H9 (cell line): Measurements from ENCODE around the gene TMEM270. TPM values are rescaled to one million over a fixed set of nuclear protein-coding genes. Genes with fewer than 3 reads are reported as not detected.

Experiments used
- DNase-seq: peaks from one replicate; pipeline ENCODE4 v3.0.0-alpha.2; 2017
- H2AFZ ChIP-seq: one replicate; pipeline ENCODE4 v1.6.1; 2013; ENCODE audit warnings: mild to moderate bottlenecking, low read length, control low read depth, moderate library complexity
- H2AK5ac ChIP-seq: 2 replicates; pipeline ENCODE4 v1.6.1; 2013; ENCODE audit warnings: low read length, control low read depth, mixed read lengths; ENCODE audit not compliant: insufficient read length
- H2BK120ac ChIP-seq: one replicate; pipeline ENCODE4 v1.6.1; 2013; ENCODE audit warnings: low read depth, mild to moderate bottlenecking, low read length, control low read depth, inconsistent platforms; ENCODE audit not compliant: poor library complexity, severe bottlenecking
- H2BK12ac ChIP-seq: 2 replicates; pipeline ENCODE4 v1.6.1; 2013; ENCODE audit warnings: low read length, control low read depth, mixed read lengths, low read depth; ENCODE audit not compliant: insufficient read length
- H2BK15ac ChIP-seq: 2 replicates; pipeline ENCODE4 v1.6.1; 2013; ENCODE audit warnings: low read depth, low read length, control low read depth
- H2BK20ac ChIP-seq: one replicate; pipeline ENCODE4 v1.6.1; 2013; ENCODE audit warnings: low read depth, mild to moderate bottlenecking, low read length, control low read depth, inconsistent platforms; ENCODE audit not compliant: poor library complexity, severe bottlenecking
- H2BK5ac ChIP-seq: 2 replicates; pipeline ENCODE4 v1.6.1; 2013; ENCODE audit warnings: low read length, control low read depth, mixed read lengths; ENCODE audit not compliant: insufficient read length
- H3K14ac ChIP-seq: 2 replicates; pipeline ENCODE4 v1.6.1; 2013; ENCODE audit warnings: low read length, control low read depth; ENCODE audit not compliant: insufficient read depth
- H3K18ac ChIP-seq: 2 replicates; pipeline ENCODE4 v1.6.1; 2013; ENCODE audit warnings: low read depth, mild to moderate bottlenecking, mixed read lengths, low read length, control low read depth; ENCODE audit not compliant: insufficient read length
- H3K23ac ChIP-seq: 2 replicates; pipeline ENCODE4 v1.6.1; 2013; ENCODE audit warnings: low read length, control low read depth, mixed read lengths, low read depth; ENCODE audit not compliant: insufficient read length
- H3K23me2 ChIP-seq: 2 replicates; pipeline ENCODE4 v1.6.1; 2013; ENCODE audit warnings: low read depth, mild to moderate bottlenecking, mixed read lengths, low read length, control low read depth; ENCODE audit not compliant: insufficient read length, poor library complexity, severe bottlenecking
- H3K27ac ChIP-seq: 2 replicates; pipeline ENCODE4 v1.5.1; 2013; ENCODE audit warnings: low read length, control low read depth, mixed read lengths, low read depth; ENCODE audit not compliant: insufficient read length
- H3K27me3 ChIP-seq: 2 replicates; pipeline ENCODE4 v1.6.1; 2013; ENCODE audit warnings: low read length, control low read depth, inconsistent platforms; ENCODE audit not compliant: insufficient read depth
- H3K4ac ChIP-seq: 2 replicates; pipeline ENCODE4 v1.6.1; 2013; ENCODE audit warnings: low read depth, mild to moderate bottlenecking, control low read depth, inconsistent platforms, low read length, moderate library complexity
- H3K4me1 ChIP-seq: 2 replicates; pipeline ENCODE4 v1.6.1; 2013; ENCODE audit warnings: low read length, control low read depth, inconsistent platforms; ENCODE audit not compliant: insufficient read depth
- H3K4me2 ChIP-seq: 2 replicates; pipeline ENCODE4 v1.6.1; 2013; ENCODE audit warnings: low read length, control low read depth, mixed read lengths; ENCODE audit not compliant: insufficient read length, insufficient read depth
- H3K56ac ChIP-seq: 2 replicates; pipeline ENCODE4 v1.6.1; 2013; ENCODE audit warnings: low read depth, mild to moderate bottlenecking, mixed read lengths, low read length, control low read depth; ENCODE audit not compliant: insufficient read length
- H3K79me1 ChIP-seq: 2 replicates; pipeline ENCODE4 v1.6.1; 2013; ENCODE audit warnings: low read depth, mild to moderate bottlenecking, moderate library complexity, low read length, control low read depth, inconsistent platforms; ENCODE audit not compliant: insufficient read depth, poor library complexity, severe bottlenecking
- H3K79me2 ChIP-seq: 2 replicates; pipeline ENCODE4 v1.6.1; 2013; ENCODE audit warnings: low read length, control low read depth, inconsistent platforms; ENCODE audit not compliant: insufficient read depth
- H3K9ac ChIP-seq: 2 replicates; pipeline ENCODE4 v1.6.1; 2013; ENCODE audit warnings: low read length, control low read depth, mixed read lengths; ENCODE audit not compliant: insufficient read length; ENCODE audit errors: extremely low read depth
- H3K9me3 ChIP-seq: one replicate; pipeline ENCODE4 v1.6.1; 2013; ENCODE audit warnings: low read depth, low read length, inconsistent platforms; ENCODE audit not compliant: control insufficient read depth
- H3T11ph ChIP-seq: one replicate; pipeline ENCODE4 v1.6.1; 2013; ENCODE audit warnings: mild to moderate bottlenecking, low read length, control low read depth, inconsistent platforms
- H4K20me1 ChIP-seq: one replicate; pipeline ENCODE4 v1.6.1; 2013; ENCODE audit not compliant: control insufficient read depth, insufficient read length, insufficient read depth
- H4K5ac ChIP-seq: 2 replicates; pipeline ENCODE4 v1.6.1; 2013; ENCODE audit warnings: low read depth, mild to moderate bottlenecking, mixed read lengths, low read length, control low read depth; ENCODE audit not compliant: insufficient read length
- H4K8ac ChIP-seq: replicated peaks from 2 replicates; pipeline ENCODE4 v1.6.1; 2013; ENCODE audit warnings: low read length, control low read depth, mixed read lengths, low read depth; ENCODE audit not compliant: insufficient read length
- H4K91ac ChIP-seq: 2 replicates; pipeline ENCODE4 v1.6.1; 2013; ENCODE audit warnings: low read depth, mild to moderate bottlenecking, moderate library complexity, mixed read lengths, low read length, control low read depth; ENCODE audit not compliant: insufficient read length
- H3K27ac Mint-ChIP-seq, 3 experiments: 2 replicates in 2 of 3; 3 replicates in 1 of 3; pipeline ENCODE4 v1.8.0; 2020 to 2021; ENCODE audit warnings: mixed read lengths in 3 of 3, mild to moderate bottlenecking in 1 of 3, moderate library complexity in 1 of 3
- H3K27me3 Mint-ChIP-seq: 2 replicates; pipeline ENCODE4 v1.8.0; 2021; ENCODE audit warnings: low read depth, mild to moderate bottlenecking, moderate library complexity, mixed read lengths
- H3K36me3 Mint-ChIP-seq, 3 experiments: 2 replicates in 2 of 3; 3 replicates in 1 of 3; pipeline ENCODE4 v1.8.0; 2020 to 2021; ENCODE audit warnings: low read depth in 3 of 3, mixed read lengths in 3 of 3; ENCODE audit not compliant: insufficient read depth in 1 of 3
- H3K4me1 Mint-ChIP-seq, 2 experiments: 2 replicates each; pipeline ENCODE4 v1.8.0; 2020; ENCODE audit warnings: mixed read lengths in 2 of 2
- H3K4me3 Mint-ChIP-seq, 2 experiments: 2 replicates in 1 of 2; 3 replicates in 1 of 2; pipeline ENCODE4 v1.8.0; 2020 to 2021; ENCODE audit warnings: mild to moderate bottlenecking in 2 of 2, mixed read lengths in 2 of 2, moderate library complexity in 1 of 2
- H3K9me3 Mint-ChIP-seq, 2 experiments: 2 replicates in 1 of 2; 3 replicates in 1 of 2; pipeline ENCODE4 v1.8.0; 2020; ENCODE audit warnings: mild to moderate bottlenecking in 2 of 2, mixed read lengths in 2 of 2, moderate library complexity in 1 of 2
- WGBS: extraction: QIAGEN DNeasy Blood & Tissue Kit; methylation state at CpG from one replicate; pipeline ENCODE4 v1.1.7; 2013; ENCODE audit warnings: missing lambda C conversion rate, low lambda C conversion rate, mixed read lengths; ENCODE audit not compliant: insufficient read length; ENCODE audit errors: extremely low coverage; 5-methylcytosine and 5-hydroxymethylcytosine counted together
- total RNA-seq: library from RNA; stranded (reverse); gene quantifications from 2 replicates; pipeline ENCODE4 v1.2.1, GENCODE V29; 2021
- TF ChIP-seq, protein P1 (sequence below): fragments of 200-600 bp; sonication (generic); conservative IDR thresholded peaks from 3 replicates; pipeline ENCODE4 v1.8.0; 2021; ENCODE audit warnings: antibody characterized with exemption, mild to moderate bottlenecking

TMEM270 gene
- total RNA-seq, 1 experiment from 2014 or later = not detected

DNA sequence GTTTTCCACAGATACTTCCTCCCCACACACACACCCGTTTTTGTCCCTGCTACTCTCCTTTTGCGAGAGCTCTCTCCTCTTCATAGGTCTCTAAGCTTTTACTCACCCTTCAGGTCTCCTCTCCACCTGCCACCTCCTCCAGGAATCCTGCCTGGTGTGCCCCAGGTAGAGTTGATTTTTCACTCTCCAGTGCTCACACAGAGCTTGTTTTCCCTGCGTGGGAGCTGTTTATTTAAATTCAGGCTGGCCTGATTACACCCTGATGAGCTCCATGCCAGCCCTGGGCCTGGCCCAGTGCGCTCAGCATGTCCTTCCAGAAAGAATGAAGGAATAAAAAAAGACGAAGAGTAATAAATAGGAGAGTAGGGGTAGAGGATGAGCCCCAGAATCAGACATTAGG lies 37.7 kb upstream of the TMEM270 start:
- H3K4me2 ChIP-seq = no peak overlapping the region
- no peaks in the 10 kb centered on the region for H3K27me3 ChIP-seq
- H3K4ac ChIP-seq = no peak overlapping the region
- H2AFZ ChIP-seq = no peak overlapping the region
- H2BK15ac ChIP-seq = no peak overlapping the region
- H3K23me2 ChIP-seq = no peaks in the 10 kb centered on the region
- H2BK5ac ChIP-seq = no peak overlapping the region
- DNase-seq = no peak
- TF ChIP-seq, protein P1, sequence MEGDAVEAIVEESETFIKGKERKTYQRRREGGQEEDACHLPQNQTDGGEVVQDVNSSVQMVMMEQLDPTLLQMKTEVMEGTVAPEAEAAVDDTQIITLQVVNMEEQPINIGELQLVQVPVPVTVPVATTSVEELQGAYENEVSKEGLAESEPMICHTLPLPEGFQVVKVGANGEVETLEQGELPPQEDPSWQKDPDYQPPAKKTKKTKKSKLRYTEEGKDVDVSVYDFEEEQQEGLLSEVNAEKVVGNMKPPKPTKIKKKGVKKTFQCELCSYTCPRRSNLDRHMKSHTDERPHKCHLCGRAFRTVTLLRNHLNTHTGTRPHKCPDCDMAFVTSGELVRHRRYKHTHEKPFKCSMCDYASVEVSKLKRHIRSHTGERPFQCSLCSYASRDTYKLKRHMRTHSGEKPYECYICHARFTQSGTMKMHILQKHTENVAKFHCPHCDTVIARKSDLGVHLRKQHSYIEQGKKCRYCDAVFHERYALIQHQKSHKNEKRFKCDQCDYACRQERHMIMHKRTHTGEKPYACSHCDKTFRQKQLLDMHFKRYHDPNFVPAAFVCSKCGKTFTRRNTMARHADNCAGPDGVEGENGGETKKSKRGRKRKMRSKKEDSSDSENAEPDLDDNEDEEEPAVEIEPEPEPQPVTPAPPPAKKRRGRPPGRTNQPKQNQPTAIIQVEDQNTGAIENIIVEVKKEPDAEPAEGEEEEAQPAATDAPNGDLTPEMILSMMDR = no peak
- H3K4me3 Mint-ChIP-seq = no peak overlapping the region
- H2BK120ac ChIP-seq = no peak overlapping the region
- H3K9me3 Mint-ChIP-seq = no peaks in the 10 kb centered on the region
- no peaks in the 10 kb centered on the region for H3K79me1 ChIP-seq
- H4K91ac ChIP-seq = no peak overlapping the region
- peaks cover 31 to 37% of the 10 kb centered on the region in 2 experiments for H3K4me1 Mint-ChIP-seq
- no peak overlapping the region for H3T11ph ChIP-seq
- H3K56ac ChIP-seq = no peak overlapping the region
- no peaks in the 10 kb centered on the region for H3K36me3 Mint-ChIP-seq
- H3K27ac ChIP-seq = no peak overlapping the region
- no peak overlapping the region for H2BK12ac ChIP-seq
- no peak overlapping the region for H3K18ac ChIP-seq
- no CpG with 5 or more reads among the region's 5 CpGs for WGBS
- H3K14ac ChIP-seq = no peak overlapping the region
- H4K20me1 ChIP-seq = no peaks in the 10 kb centered on the region
- no peak overlapping the region for H2BK20ac ChIP-seq
- H3K27me3 Mint-ChIP-seq = peaks cover 25% of the 10 kb centered on the region
- no peak overlapping the region for H4K8ac ChIP-seq
- H3K9me3 ChIP-seq = no peaks in the 10 kb centered on the region
- no peak overlapping the region for H3K23ac ChIP-seq
- no peak overlapping the region for H3K9ac ChIP-seq
- no peak overlapping the region for H2AK5ac ChIP-seq
- peaks cover 2% of the 10 kb centered on the region; the same call in 1 of the 2 replicates for H3K4me1 ChIP-seq
- H4K5ac ChIP-seq = no peak overlapping the region
- H3K27ac Mint-ChIP-seq = peak overlapping the region in 1 of 3 experiments; percentile 6; a peak in 1 of 7 replicates
- H3K79me2 ChIP-seq = no peaks in the 10 kb centered on the region
